HG03280 (cell line): Measurements from ENCODE around the gene ARL13B.
"Not testable (repeated sequence)": the region's sequence is repeated elsewhere in the genome, so short reads cannot be mapped to it uniquely, and the experiment has no call there.

Experiments used
- ATAC-seq: cut with Tn5 transposase; IDR thresholded peaks from one replicate; pipeline ENCODE4 v1.9.1; 2021; ENCODE audit warnings: mild to moderate bottlenecking, moderate library complexity; ENCODE audit not compliant: unreplicated experiment

The ARL13B gene

DNA sequence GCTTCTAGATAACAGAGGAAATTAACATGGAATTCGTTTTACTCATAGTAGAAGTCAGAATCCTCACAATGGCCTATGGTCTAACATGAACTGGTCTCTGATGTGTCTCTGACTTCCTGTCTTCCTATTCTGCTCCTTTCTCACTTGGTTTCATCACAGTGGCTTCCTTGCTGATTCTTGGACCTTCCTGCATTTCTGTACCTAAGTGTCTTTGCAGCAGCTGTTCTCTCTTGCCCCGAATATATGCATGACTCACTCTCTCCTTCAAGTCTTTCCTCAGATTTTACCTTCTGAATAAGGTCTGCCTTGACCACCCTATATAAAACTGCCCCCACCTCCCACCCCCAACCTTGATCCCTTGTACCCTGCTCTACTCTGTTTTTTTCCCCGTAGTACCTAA lies 14.1 kb downstream of the ARL13B start:
- ATAC-seq: no peak

DNA sequence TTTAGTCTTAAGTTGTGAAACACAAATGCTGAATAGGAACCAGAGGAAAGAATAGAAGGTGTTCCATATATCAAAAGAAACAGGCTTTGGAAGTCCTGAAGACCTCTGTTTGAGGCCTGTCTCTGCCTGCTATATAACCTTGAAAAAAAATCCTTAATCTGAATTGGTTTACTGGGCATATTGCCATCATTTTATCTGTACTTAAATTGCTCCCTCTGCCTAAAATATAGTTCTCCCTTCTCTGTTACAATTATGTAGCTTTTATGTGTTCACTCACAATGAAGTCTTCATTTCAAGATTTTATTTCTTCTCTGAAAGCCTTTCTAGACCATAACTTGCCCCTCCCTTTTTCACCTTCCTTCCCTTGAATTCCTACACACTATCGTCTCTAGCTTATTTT lies 21.2 kb downstream of the ARL13B start:
- ATAC-seq: no peak

DNA sequence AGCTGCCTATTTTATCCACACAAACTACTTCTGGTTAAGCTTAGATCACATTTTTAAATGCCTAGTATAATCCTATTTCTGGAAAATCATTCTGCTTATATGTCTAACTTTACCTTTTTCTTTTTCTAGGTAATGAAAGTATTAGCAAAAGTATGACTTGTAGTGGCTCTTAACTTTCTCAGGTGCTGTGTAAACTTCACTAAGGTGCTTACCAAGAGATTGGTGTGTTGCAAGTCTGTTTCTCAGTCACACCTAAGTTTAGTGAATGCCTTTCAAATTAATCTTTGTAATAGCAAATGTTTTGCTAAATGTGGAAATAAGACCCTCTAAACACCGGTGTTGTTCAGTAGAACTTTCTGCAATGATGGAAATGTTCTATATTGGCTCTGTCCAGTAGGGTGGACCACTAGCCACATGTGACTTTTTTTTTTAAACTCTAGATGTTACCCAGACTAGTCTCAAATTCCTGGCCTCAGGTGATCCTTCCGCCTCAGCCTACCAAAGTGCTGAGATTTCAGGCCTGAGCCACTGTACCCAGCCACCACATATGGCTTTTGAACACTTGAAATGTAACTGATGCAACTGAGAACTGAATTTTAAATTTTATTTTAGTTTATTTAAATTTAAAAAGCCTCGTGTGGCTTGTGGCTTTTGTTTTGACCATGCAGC lies 22.0 kb downstream of the ARL13B start:
- no peak for ATAC-seq

DNA sequence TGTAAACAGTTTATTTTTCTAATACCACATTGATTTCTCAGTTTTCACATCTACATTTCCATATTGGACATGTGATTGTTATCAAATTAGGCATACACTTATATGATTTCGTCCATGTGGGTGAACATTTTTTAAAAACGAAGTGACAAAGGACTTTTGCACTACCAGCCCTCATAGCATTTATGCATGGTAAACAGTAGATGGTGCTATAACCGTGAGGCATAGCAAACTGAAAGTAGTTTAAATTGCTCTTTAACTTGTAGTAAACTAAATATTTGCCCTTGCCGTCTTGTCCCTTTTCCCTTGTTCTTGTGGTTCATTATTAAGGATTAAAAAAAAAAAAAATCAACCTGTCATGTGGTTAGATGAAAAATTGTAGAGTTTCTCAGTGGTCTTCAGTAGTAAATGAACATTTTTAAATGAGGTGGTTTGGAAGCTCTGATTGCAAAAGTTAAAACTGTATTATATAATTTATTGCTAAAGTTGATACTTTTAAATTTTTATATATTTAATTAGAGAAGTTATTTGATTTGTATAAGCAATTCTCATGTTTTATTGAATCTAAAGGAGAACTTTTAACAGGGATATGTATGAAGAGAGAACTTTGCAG lies 24.5 kb downstream of the ARL13B start:
- ATAC-seq: peak; percentile 95

DNA sequence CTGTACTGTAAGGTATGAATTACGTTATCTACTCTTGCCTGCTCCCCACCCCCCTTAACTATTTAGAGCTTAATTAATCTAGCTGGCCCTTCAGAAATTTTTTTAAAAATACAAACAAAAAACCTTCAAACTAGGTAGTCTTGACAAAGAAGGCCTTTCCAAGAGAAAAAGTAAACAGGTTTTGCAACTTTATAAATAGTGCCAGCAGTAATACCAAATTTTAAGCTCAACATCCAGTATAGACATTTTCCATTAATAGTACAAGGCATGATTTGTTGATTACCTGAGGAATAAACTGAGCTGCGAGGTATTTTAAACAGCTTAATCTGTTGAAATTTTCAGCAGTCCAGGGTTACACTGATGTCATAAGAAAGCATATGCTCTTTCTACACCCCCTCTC lies 28.3 kb downstream of the ARL13B start:
- ATAC-seq: no peak

DNA sequence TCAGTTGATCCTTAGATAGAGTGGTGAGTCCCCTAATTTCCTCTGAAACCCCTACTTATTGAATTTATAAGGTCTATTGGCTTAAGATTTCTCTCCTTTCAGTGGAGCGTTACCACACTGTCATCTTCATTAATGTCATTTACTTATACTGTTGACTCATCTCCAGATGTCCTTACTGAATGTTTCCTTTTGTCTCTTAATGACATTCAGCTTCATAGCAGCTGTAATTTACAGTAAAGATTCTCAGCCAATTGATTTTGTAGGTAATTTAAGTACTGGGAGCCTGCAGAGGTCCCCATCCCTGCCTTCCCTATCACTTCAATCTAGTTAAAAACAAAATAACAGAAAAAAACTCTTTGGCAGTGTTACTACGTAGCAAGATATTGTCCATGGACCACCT lies 29.7 kb downstream of the ARL13B start:
- ATAC-seq: no peak

DNA sequence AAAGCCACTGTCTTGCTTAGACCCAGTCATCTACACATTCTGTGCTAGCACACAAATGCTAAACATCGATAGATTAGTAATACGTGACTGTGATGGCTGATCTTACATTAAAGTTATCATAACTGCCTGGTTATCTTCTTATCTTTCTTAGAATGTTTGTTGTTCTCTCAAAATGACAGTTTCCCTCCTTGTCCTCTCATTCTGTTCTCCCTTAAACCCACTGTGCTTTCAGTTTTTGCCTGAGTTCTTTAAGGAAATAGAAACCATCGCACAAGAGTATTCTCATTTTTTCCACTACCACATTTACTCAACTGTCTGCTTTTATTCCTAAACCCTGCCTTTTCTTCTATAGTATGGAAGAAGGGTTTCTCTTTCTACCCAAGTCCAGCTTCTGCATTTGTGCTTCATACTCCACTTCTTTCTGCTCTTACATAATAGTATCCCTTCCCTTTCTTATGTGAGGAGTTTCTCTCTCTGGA lies 31.3 kb downstream of the ARL13B start:
- ATAC-seq: no peak

DNA sequence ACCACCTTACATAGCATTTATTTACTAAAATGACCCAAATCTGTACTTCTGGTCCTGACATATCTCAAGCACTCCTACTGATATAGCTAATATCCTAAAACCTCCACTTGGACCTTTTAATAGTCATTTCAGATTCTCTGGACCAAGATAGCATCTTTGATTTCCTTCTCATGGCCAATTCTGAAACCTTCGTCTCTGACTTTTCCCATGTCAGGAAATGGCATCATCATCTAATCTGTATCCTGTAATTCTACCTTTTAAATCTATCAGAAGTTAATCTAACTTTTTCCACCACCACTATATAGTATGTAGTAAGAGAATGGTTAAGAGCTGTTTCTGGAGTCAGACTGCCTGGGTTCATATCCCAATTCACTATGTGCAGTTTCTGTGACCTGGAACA lies 32.2 kb downstream of the ARL13B start:
- ATAC-seq: no peak

DNA sequence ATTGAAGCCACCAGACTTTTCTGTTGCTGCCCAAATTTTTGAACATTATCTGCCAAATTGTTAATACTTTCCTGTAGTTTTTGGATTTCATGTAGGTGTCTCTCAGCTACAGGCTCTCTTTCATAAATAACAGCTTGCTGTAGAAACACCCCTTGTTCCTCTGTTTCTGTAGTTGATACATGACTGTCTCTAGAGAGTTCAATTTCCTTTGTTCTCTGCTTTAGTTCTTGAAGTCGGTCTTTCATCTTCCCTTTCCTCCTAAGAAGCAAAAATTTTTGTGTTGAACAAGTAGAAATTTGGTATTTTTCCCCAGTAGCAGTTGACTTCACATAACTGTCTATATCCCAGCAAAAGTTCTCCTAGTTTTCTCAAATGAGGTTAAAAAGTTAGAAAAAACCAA lies 35.1 kb downstream of the ARL13B start:
- no peak for ATAC-seq

DNA sequence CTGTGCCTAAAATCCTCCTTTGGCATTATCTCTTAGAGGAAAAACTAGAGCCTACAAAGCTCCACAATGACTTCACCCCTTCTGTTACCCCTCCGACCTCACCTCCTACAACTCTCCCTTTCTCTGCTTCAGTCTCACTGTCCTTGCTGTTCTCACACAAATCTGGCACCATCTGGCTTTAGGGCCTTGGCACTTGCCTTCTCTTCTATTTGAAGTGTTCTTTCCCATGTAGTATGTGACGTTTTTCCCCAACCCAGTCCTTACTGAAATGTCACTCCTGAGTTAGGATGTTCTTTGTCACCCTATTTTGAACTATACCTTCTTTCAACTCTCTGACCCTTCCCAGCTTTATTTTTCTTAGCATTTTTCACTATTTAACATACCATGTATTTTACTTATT lies 39.7 kb downstream of the ARL13B start:
- no peak for ATAC-seq

DNA sequence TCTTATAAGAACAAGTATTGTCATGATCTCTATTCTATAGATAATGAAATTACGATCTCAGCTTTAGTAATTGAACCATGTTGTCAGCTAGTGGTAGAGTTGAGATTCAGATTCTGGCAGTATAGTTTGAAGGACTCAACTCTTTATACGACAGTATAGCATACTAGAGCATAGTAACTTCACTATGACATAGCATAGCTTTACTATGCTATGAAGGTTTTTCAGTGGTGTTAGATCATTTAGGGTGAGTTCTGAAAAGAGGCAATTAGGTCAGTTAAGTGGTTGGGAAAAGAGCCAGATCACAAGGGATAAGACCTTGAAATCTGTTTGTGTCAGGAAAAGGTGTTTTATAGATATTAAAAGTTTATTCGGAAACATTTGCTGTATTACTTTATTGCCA lies 40.3 kb downstream of the ARL13B start:
- no peak for ATAC-seq

DNA sequence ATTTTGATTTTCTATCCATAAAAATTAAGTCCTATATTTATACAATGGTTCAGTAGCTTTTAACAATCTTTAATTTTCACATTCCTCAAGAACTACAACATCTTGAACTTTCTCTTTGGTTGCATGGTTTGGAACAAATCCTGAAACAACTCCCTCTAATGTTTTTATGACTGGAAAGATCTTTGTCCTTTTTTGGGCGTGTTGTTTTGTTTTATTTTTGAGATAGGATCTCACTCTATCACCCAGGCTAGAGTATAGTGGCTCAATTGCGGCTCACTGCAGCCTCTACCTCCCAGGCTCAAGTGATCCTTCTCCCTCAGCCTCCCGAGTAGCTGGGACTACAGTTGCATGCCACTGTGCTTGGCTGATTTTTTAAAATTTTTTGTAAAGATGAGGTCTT lies 44.4 kb downstream of the ARL13B start:
- no peak for ATAC-seq

DNA sequence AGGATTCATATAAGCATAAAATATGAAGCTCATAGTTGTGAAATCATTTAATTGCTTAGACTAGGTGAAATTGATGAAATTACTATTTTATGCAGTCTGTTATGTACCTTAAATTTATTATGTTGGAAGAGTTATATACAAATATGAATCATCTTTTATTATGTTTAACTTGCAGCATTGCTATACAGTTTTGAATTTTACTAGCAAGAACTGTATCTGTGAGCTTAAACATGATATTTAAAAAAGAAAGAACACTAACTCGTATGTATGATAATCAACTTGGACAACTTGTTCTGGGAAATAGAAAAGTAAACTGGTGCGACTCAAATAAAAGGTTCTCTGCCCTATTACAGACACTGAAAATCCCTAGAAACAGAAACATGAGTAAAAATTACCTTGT lies 46.7 kb downstream of the ARL13B start:
- ATAC-seq: no peak

DNA sequence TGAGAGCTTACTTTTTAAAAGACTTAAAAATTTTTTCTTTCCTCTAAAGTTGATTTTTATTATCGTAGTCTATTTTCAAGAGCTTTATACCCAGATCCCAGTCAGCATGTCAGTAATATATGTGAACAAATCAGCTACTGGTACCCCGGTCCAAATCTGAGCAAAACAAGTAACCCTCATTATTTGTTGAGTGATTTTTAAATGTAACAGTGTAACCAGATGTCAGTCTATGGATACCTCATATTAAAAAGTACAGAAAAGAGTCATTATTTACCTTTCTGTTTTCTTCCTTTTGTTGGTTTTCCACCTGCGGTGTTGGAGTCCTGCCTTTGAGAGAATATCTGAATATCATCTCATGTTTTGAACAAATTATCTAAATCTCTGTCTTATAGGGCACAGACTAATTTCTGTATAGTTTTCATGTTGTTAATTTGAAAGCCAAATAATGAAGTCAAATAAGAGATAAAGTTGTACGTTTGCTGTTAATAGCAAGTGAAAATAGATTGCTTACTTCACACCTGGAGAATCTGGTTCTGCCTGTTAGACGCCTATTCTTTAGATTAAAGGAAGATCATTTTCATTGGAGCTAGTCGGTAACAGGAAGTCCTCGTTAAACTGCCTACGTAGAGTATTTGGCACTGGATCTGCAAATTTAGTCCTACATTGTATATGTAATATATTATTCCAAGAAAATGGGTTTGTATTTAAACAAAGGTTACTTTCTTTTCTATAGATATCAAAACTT lies 48.3 kb downstream of the ARL13B start, which contains the start of gene STX19:
TSS of gene STX19 (minus strand) at position 505 of the 745 bp plus-strand sequence. CDS start 13,328 bp downstream, outside the sequence.
- ATAC-seq: no peak

DNA sequence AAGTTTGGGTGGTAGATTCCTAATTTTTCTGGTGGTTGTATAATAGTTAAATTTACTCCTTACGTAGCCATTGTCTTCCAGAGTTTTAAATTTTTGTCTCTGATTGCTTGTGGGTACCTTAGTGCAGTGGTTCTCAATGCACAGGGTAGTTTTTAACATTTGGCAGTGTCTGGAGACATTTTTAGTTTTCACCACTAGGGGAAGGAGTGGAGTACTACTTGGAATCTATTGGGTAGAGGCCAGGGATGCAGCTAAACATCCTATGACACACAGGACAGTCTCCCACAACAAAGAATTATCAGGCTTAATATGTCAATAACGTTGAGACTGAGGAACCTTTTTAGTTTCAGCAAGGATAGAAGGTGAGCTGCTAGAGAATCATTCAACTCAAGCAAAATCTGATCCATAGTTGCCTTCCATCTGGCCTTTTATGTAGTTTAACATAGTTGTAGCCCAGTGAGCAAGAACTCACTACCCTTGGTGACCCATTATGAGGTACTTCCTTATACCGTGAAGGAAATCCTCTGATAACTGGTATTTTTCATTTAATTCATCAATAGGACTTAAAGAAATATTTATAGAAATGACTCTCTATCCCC lies 57.1 kb downstream of the ARL13B start:
- ATAC-seq: peak; percentile 73

DNA sequence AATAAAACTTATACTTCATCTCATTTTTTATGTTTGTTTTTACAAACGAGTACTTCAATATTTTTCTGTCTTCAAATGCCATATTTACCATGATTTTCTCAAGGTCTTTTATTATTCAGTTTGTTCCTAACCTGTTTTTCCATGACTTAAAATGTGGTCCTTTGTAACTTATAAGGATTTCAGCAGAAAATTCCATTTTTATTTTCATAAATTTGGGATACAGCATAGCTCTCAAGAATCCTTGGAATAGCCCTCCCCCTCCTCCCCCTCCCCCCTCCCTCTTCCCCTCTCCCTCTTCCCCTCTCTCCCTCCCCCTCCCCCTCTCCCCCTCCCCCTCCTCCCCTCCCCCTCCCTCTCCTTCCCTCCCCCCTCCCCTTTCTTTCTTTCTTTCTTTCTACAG lies 63.3 kb downstream of the ARL13B start:
- no peak for ATAC-seq

DNA sequence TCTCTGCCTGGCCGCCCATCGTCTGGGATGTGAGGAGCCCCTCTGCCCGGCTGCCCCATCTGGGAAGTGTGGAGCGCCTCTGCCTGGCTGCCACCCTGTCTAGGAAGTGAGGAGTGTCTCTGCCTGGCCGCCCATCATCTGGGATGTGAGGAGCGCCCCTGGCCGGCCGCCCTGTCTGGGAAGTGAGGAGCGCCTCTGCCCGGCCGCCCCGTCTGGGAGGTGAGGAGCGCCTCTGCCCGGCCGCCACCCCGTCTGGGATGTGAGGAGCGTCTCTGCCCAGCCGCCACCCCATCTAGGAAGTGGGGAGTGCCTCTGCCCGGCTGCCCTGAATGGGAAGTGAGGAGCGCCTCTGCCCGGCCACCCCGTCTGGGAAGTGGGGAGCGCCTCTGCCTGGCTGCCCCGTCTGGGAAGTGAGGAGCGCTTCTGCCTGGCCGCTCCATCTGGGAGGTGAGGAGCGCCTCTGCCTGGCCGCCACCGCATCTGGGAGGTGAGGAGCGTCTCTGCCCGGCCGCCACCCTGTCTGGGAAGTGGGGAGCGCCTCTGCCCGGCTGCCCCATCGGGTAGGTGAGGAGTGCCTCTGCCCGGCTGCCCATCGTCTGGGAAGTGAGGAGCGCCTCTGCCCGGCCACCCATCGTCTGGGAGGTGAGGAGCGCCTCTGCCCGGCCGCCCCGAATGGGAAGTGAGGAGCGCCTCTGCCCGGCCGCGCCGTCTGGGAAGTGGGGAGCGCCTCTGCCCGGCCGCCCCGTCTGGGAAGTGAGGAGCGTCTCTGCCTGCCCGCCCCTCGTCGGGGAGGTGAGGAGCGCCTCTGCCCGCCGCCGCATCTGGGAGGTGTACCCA lies 64.4 kb downstream of the ARL13B start:
- ATAC-seq: not testable (repeated sequence)

DNA sequence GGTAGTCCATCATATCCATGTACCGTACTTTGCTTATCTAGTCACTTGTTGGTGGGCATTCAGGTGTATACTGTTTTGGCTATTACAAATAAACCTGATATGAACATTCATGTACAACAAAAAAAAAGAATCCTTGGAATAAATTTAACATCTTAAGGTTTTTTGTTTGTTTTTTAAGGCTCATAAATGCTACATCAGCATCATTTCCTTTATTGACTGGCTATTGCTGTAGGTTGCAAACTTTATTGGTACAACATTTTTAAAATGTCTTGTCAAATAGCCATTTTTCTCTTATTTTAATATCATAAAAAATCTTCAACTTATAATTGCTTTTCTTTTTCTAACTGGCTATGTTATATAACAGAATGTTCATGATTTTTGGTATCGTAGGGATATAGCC lies 66.6 kb downstream of the ARL13B start:
- no peak for ATAC-seq

DNA sequence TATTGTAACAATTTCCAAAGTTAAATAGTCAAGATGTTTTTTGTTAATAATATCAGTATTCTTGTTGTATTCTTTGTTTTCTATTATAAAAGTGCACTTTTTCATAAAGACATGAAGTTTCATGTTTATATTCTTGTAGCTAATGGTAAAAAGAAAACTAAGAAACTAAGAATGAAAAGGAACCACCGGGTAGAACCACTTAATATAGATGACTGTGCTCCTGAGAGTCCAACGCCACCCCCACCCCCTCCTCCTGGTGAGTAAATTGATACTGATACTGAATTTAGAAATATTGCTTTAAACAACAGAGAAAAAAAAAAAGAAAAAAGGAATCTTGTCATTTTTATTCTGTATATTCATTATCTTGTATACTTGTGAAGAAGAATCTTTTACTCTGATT lies 69.3 kb downstream of the ARL13B start:
- no peak for ATAC-seq

DNA sequence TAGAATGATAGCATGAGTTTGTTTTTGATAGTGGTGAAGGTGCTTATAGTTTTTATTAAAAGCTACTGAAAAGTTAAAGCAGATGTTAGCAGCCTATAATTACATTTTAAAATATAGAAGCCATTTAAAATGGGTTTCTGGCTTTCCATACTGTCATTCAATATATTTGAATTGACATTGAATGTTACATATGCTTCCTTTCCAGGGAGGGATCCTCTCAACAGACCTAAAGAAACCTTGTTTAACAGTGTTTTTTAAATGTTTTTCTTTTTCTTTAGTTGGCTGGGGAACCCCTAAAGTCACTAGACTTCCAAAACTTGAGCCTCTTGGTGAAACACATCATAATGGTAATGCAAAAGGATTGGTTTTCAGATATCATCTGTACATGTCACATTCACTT lies 70.6 kb downstream of the ARL13B start:
- no peak for ATAC-seq

DNA sequence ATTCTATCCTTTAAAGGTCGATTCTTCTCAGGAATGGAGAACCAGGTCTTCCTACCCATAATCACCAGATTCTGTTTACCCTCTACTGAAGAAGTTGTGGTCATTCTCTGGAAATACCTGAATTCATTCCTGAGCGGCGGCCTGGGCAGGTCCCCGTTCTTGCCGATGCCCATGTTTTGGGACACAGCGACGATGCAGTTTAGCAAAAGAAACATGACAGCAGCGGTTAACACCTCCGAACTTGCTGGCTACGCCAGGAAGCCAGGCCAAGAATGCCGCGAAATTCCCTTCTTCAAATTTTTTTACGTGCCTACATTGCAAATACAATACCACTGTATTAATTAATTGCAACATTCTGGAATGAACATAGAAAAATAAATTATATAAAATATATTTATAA lies 81.3 kb downstream of the ARL13B start:
- ATAC-seq: no peak
